Measurements from ENCODE around the gene BSDC1. TPM values are rescaled to one million over a fixed set of nuclear protein-coding genes. Genes with fewer than 3 reads are reported as not detected.

Gene BSDC1
- total RNA-seq, 6 experiments from 2014 or later, result 44.5 to 73.1 (median 62.1) TPM

DNA sequence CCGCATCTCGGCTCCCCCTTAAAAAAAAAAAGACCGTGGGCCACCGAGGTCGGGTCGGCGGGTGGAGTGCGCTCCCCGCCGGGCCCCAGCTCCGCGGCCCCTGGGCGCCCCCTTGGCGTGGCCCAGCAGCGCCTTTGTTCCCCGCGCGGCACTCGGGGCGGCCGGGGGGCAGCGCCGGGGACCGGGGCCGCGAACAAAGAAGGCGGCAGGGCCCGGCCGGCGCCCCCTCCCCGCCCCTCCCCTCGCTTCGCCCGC is 58.8 kb downstream of the BSDC1 start:
- no peaks in the 10 kb centered on the region for H3K27me3 ChIP-seq
- H3K9me3 ChIP-seq, result no peaks in the 10 kb centered on the region
- peaks cover 0 to 26% (median 6%) of the 10 kb centered on the region in 4 donors for H3K36me3 ChIP-seq
- H3K4me3 ChIP-seq, result peak overlapping the region; percentile 55 to 65 (median 55)
- peaks cover 0 to 9% (median 0%) of the 10 kb centered on the region in 4 donors for H3K4me1 ChIP-seq
- H3K27ac ChIP-seq, result peak overlapping the region; percentile 50 to 73 (median 52)
- intact Hi-C loops (cut with DNase I), result no loop called here
- no peak for TF ChIP-seq POLR2A (IDR thresholded peaks at IDR 0.05)
- TF ChIP-seq, protein P1, sequence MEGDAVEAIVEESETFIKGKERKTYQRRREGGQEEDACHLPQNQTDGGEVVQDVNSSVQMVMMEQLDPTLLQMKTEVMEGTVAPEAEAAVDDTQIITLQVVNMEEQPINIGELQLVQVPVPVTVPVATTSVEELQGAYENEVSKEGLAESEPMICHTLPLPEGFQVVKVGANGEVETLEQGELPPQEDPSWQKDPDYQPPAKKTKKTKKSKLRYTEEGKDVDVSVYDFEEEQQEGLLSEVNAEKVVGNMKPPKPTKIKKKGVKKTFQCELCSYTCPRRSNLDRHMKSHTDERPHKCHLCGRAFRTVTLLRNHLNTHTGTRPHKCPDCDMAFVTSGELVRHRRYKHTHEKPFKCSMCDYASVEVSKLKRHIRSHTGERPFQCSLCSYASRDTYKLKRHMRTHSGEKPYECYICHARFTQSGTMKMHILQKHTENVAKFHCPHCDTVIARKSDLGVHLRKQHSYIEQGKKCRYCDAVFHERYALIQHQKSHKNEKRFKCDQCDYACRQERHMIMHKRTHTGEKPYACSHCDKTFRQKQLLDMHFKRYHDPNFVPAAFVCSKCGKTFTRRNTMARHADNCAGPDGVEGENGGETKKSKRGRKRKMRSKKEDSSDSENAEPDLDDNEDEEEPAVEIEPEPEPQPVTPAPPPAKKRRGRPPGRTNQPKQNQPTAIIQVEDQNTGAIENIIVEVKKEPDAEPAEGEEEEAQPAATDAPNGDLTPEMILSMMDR (IDR thresholded peaks at IDR 0.05), result no peak
- 0% methylated on average over 3 of the region's 34 CpGs for WGBS (ENCODE audit: insufficient coverage, low coverage, low lambda C conversion rate, missing lambda C conversion rate)
- peak; percentile 1 to 14 (median 4) for ATAC-seq
- DNase-seq, result no peak

DNA sequence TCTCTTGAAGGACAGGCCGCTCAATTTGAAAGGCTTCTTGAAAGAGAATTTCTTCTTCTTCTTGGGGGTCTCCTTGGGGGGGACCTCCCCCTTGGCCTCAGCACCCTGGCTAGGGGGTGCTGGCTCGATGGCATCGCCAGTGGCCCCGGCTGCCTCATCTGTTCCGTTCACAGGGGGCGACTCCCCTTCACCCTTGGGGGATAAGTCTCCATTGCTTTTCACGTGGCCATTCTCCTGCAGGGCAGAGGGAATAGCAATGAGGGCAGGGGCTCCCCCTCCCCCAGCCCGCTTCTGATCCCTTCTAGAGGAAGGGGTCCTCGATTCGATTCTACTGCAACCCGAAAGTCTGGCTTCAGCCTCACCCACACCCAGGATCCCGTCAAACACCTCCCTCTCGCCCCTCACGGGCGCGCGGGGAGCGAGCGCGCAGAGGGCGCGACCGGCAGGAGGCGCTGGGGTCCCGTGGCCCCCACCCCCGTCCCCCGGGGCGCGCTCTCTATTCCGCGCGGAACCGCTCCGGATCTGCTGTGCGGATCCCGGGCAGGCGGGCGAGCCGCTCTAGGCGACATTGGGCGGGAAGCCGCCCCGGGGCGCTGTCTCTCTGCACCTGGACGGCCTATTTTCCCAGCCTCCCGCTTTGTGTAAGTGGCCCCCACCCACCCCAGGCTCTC is 59.2 kb downstream of the BSDC1 start:
- 0% methylated on average over 25 of the region's 46 CpGs for WGBS (ENCODE audit: insufficient coverage, low coverage, low lambda C conversion rate, missing lambda C conversion rate)
- Histone ChIP-seq H3K36me3 (peaks cover 0 to 30% (median 6%) of the 10 kb centered on the region in 4 donors), H3K27ac (peak overlapping the region; percentile 50 to 73 (median 52)), H3K27me3 (no peaks in the 10 kb centered on the region), H3K4me3 (peak overlapping the region; percentile 55 to 65 (median 55)), H3K9me3 (no peaks in the 10 kb centered on the region), H3K4me1 (peaks cover 0 to 9% (median 0%) of the 10 kb centered on the region in 4 donors)
- intact Hi-C loops (cut with DNase I), result no loop called here
- peak; percentile 63 to 68 (median 68) for DNase-seq
- ATAC-seq, result peak; percentile 52 to 60 (median 55)
- TF ChIP-seq, protein P1 (IDR thresholded peaks at IDR 0.05), result peak; percentile 50 to 64 (median 54)
- no peak for TF ChIP-seq POLR2A (IDR thresholded peaks at IDR 0.05)

DNA sequence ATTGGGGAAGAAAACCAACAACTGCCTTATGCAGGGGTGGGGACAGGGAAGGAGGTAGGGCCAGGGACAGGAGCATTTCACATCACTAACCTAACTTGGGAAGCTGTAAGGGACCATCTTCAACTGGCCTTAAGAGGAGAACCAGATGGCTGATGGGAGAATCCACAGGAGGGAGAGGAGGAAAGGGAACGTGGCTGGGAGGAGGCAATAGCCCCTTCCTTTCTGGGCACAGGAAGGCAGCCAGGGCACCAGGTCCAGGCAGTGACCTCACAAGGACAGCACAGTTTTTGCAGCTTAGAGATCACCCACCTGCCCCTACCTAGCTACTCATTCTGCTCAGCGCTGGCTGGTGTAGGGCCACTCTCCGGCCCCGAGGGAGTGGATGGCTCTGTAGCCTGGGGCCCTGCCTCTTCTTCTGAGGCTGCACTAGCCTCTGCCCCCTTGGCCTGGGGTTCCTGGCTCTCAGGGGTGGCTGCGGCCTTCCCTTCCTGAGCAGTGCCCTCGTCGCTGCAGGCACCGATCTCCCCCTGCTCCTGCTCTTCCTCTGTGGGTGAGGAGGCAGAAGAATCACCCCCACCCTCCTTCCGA is 59.9 kb downstream of the BSDC1 start:
- peak overlapping the region in 1 of 3 donors; percentile 50 for H3K27ac ChIP-seq
- peak in 1 of 4 donors; percentile 10 for ATAC-seq

DNA sequence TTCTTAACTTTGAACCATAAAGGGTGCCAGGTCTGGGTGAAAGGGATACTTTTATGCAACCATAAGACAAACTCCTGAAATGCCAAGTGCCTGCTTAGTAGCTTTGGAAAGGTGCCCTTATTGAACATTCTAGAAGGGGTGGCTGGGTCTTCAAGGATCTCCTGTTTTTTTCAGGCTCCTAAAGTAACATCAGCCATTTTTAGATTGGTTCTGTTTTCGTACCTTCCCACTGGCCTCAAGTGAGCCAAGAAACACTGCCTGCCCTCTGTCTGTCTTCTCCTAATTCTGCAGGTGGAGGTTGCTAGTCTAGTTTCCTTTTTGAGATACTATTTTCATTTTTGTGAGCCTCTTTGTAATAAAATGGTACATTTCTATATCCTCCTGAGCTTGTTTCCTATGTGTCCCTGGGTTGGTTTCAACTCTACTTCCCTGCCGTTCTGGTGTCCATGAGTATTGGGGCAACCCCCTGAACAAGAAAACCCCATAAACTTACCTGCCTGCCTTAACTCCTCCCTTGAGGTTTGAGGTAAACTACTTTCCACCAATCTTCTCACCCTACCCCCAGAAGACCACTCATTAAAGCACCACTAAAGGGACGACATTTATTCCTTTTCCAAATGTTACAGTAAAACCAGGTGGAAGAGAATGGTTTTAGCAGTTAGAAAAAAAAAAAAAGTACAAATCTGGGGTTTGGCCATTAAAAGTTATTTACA is 60.8 kb downstream of the BSDC1 start:
- no peak for TF ChIP-seq POLR2A (IDR thresholded peaks at IDR 0.05)
- TF ChIP-seq, protein P1 (IDR thresholded peaks at IDR 0.05), result no peak
- H3K27me3 ChIP-seq, result no peaks in the 10 kb centered on the region
- intact Hi-C loops (cut with DNase I), result no loop called here
- H3K4me3 ChIP-seq, result no peak overlapping the region
- no peak for DNase-seq
- no peak for ATAC-seq
- 76% methylated on average over 3 of the region's 3 CpGs for WGBS (ENCODE audit: insufficient coverage, low coverage, low lambda C conversion rate, missing lambda C conversion rate)
- peaks cover 0 to 9% (median 0%) of the 10 kb centered on the region in 4 donors for H3K4me1 ChIP-seq
- H3K9me3 ChIP-seq, result no peaks in the 10 kb centered on the region
- H3K36me3 ChIP-seq, result peaks cover 0 to 46% (median 11%) of the 10 kb centered on the region in 4 donors
- H3K27ac ChIP-seq, result no peak overlapping the region

More for the DNA sequence above, 59.9 kb downstream of the BSDC1 start:
- H3K9me3 ChIP-seq, result no peaks in the 10 kb centered on the region
- WGBS (ENCODE audit: insufficient coverage, low coverage, low lambda C conversion rate, missing lambda C conversion rate), result 35% methylated on average over 5 of the region's 9 CpGs
- H3K4me3 ChIP-seq, result peak overlapping the region; percentile 55 to 65 (median 55)
- peaks cover 0 to 9% (median 0%) of the 10 kb centered on the region in 4 donors for H3K4me1 ChIP-seq
- no peak for DNase-seq
- no peak for TF ChIP-seq POLR2A (IDR thresholded peaks at IDR 0.05)
- TF ChIP-seq, protein P1 (IDR thresholded peaks at IDR 0.05), result no peak
- H3K36me3 ChIP-seq, result peaks cover 0 to 36% (median 6%) of the 10 kb centered on the region in 4 donors
- intact Hi-C loops (cut with DNase I), result no loop called here
- no peaks in the 10 kb centered on the region for H3K27me3 ChIP-seq
